Suprapubic skin (tissue), 4 donors: ENCODE measurements around the gene DUOX1. TPM values are rescaled to one million over a fixed set of nuclear protein-coding genes. Genes with fewer than 3 reads are reported as not detected.

ENCODE experiments used
- DNase-seq, 2 donors: peaks; one replicate each; pipeline ENCODE4 v3.0.0-alpha.2; 2019; ENCODE audit warnings: low spot score in 2 of 2
- H3K27ac ChIP-seq: fragments of 200-600 bp; sonication (generic); one replicate; pipeline ENCODE4 v1.5.1; 2019
- H3K27me3 ChIP-seq: fragments of 200-600 bp; sonication (generic); one replicate; pipeline ENCODE4 v1.5.1; 2019
- H3K36me3 ChIP-seq: fragments of 200-600 bp; sonication (generic); one replicate; pipeline ENCODE4 v1.5.1; 2019
- H3K4me1 ChIP-seq: fragments of 200-600 bp; sonication (generic); one replicate; pipeline ENCODE4 v1.5.1; 2019
- H3K4me3 ChIP-seq: fragments of 200-600 bp; sonication (generic); one replicate; pipeline ENCODE4 v1.5.1; 2019; ENCODE audit warnings: mild to moderate bottlenecking
- H3K9me3 ChIP-seq: fragments of 200-600 bp; sonication (generic); one replicate; pipeline ENCODE4 v1.5.1; 2019
- CTCF ChIP-seq, 2 donors: fragments of 200-600 bp in 1 of 2; fragments of 450-650 bp in 1 of 2; sonication (generic) in 1 of 2; IDR thresholded peaks; one replicate each; pipeline ENCODE4 v1.5.1; 2016 to 2019; ENCODE audit warnings: antibody characterized with exemption in 2 of 2, mild to moderate bottlenecking in 1 of 2, moderate library complexity in 1 of 2
- EP300 ChIP-seq: sonication (generic); formaldehyde crosslinking; IDR thresholded peaks from one replicate; pipeline ENCODE4 v1.6.1; 2017; ENCODE audit warnings: antibody characterized with exemption
- POLR2A ChIP-seq, 2 donors: fragments of 450-650 bp; IDR thresholded peaks; one replicate each; pipeline ENCODE4 v1.6.1; 2017; ENCODE audit warnings: antibody characterized with exemption in 2 of 2, mild to moderate bottlenecking in 2 of 2, moderate library complexity in 2 of 2
- POLR2AphosphoS5 ChIP-seq, 3 donors: sonication (generic); formaldehyde crosslinking; IDR thresholded peaks; one replicate each; pipeline ENCODE4 v1.6.1; 2017; ENCODE audit warnings: antibody characterized with exemption in 3 of 3
- WGBS: methylation state at CpG from one replicate; pipeline ENCODE4 v1.1.5; 2018; 5-methylcytosine and 5-hydroxymethylcytosine counted together
- total RNA-seq, 4 donors: library from RNA; depleted of rRNA; stranded (reverse); fragments of >200 nt; gene quantifications; one replicate each; pipeline ENCODE4 v1.1.0, GENCODE V29; 2016

Gene DUOX1
- total RNA-seq, 4 donors from 2014 or later, result 87.2 to 246 (median 165) TPM

DNA sequence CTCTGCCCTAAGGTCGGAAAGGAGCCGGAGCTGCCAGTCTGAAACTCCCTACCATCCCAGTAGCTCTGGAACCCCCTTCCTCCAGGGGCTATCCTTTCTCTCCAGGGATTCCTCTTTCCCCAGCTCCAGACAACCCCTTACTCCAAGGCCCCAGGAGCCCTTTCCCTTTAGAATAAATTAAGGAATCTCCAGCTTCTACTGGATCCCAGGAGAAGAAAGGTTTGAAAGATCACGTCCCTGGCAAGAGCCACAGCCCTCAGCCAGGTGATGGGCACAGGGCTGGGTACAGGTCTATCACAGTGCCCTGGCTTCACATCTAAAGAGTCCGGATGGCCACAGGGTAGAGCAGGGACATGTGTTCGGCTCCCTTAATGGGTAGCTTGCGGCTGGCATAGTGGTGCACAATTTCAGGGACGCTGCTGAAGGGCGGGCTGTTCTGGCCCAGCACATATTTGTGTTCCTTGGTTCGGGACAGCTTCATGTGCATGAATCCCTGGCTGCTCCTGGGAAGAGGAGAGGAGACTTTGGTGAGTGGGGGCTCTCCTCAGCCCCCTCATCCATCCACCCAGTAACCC is 37.9 kb downstream of the DUOX1 start:
- TF ChIP-seq CTCF (IDR thresholded peaks at IDR 0.05) (no peak), POLR2A (IDR thresholded peaks at IDR 0.05) (no peak), POLR2AphosphoS5 (IDR thresholded peaks at IDR 0.05) (no peak), EP300 (no peak)
- H3K4me3 ChIP-seq, result peak overlapping the region; percentile 87
- H3K9me3 ChIP-seq, result no peaks in the 10 kb centered on the region
- peaks cover 12% of the 10 kb centered on the region for H3K36me3 ChIP-seq
- H3K27ac ChIP-seq, result peak overlapping the region; percentile 99
- no peaks in the 10 kb centered on the region for H3K27me3 ChIP-seq
- H3K4me1 ChIP-seq, result peaks cover 32% of the 10 kb centered on the region
- whole genome bisulfite sequencing, result 72% methylated on average over 7 of the region's 9 CpGs
- no peak for DNase-seq

DNA sequence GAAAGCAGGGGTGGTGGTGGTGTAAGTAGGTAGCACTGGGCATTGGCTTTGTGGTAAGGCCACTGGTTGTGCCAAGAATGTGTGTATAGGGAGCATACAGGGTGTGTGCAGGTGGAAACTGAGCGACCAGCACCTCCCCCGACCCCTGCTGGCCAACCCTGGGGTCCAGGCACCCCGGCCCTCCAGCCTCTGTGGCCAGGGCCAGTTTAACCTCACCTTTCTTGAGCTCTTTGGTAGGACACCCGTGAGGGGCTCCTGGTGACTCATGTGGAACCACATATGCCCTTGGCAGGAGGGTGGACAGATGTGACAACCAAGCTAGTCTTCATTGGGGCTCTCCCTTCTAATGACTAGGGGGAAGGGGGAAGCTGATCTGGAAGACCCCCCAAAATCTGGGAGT is 38.5 kb downstream of the DUOX1 start:
- Histone ChIP-seq H3K4me1 (peaks cover 26% of the 10 kb centered on the region), H3K4me3 (no peak overlapping the region), H3K27me3 (no peaks in the 10 kb centered on the region), H3K9me3 (no peaks in the 10 kb centered on the region), H3K27ac (no peak overlapping the region), H3K36me3 (peaks cover 13% of the 10 kb centered on the region)
- 89% methylated on average over 4 of the region's 4 CpGs for WGBS
- TF ChIP-seq CTCF (IDR thresholded peaks at IDR 0.05) (no peak), POLR2AphosphoS5 (IDR thresholded peaks at IDR 0.05) (no peak), POLR2A (IDR thresholded peaks at IDR 0.05) (no peak), EP300 (no peak)
- no peak for DNase-seq

DNA sequence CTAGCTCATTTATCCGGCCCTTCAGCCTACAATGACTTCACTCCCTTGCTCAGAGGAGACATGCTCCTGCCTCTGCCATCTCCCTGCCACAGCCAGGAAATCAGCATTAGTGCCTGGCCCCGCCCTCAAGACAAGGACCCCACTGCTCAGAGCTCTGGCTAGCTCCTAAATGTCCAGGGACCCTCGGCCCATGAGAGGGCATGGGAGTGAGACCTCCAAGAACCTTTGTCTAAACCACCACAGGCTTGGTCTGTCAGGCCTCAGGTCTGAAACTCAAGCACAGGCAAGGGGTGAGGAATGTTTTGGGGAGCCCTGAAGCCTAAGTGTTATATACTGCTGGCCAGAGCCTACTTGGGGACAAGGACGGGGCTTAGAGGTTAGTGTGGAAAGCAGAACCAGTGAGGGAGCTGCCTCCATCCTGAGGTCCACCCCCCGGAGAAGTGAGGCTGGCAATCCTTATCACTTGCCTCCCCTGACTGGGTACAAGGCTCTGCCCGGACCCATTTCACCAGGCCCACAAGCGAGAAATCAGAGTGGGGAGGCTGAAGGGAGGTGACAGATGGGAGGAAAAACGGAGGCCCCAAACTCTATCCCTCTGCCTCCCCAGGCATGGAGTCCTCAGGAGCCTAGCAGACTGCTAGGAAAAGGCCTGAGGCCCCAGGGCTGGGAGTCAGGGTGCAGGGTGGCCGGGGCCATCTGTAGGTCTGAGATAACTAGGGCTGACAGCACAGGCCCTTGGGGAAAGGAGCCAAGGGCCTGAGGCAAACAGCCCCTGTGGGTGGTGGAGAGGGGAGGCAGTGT is 39.2 kb downstream of the DUOX1 start:
- peaks cover 25% of the 10 kb centered on the region for H3K4me1 ChIP-seq
- no peaks in the 10 kb centered on the region for H3K27me3 ChIP-seq
- TF ChIP-seq CTCF (IDR thresholded peaks at IDR 0.05) (no peak), POLR2A (IDR thresholded peaks at IDR 0.05) (no peak), POLR2AphosphoS5 (IDR thresholded peaks at IDR 0.05) (no peak), EP300 (no peak)
- peaks cover 18% of the 10 kb centered on the region for H3K36me3 ChIP-seq
- no peaks in the 10 kb centered on the region for H3K9me3 ChIP-seq
- H3K27ac ChIP-seq, result no peak overlapping the region
- WGBS, result 85% methylated on average over 9 of the region's 9 CpGs
- H3K4me3 ChIP-seq, result no peak overlapping the region
- DNase-seq, result no peak

GRCh38 chr15:45169608-45170480 is 40.0 kb downstream of the DUOX1 start:
- H3K27ac ChIP-seq, result no peak overlapping the region
- no peaks in the 10 kb centered on the region for H3K9me3 ChIP-seq
- WGBS, result 60% methylated on average over 4 of the region's 4 CpGs
- no peaks in the 10 kb centered on the region for H3K27me3 ChIP-seq
- no peak overlapping the region for H3K4me3 ChIP-seq
- no peak for TF ChIP-seq POLR2AphosphoS5 (IDR thresholded peaks at IDR 0.05)
- TF ChIP-seq EP300, result no peak
- no peak for TF ChIP-seq POLR2A (IDR thresholded peaks at IDR 0.05)
- no peak for TF ChIP-seq CTCF (IDR thresholded peaks at IDR 0.05)
- peaks cover 18% of the 10 kb centered on the region for H3K36me3 ChIP-seq
- DNase-seq, result no peak
- H3K4me1 ChIP-seq, result peaks cover 25% of the 10 kb centered on the region
